ENCODE measurements around the gene RELN.

DNA sequence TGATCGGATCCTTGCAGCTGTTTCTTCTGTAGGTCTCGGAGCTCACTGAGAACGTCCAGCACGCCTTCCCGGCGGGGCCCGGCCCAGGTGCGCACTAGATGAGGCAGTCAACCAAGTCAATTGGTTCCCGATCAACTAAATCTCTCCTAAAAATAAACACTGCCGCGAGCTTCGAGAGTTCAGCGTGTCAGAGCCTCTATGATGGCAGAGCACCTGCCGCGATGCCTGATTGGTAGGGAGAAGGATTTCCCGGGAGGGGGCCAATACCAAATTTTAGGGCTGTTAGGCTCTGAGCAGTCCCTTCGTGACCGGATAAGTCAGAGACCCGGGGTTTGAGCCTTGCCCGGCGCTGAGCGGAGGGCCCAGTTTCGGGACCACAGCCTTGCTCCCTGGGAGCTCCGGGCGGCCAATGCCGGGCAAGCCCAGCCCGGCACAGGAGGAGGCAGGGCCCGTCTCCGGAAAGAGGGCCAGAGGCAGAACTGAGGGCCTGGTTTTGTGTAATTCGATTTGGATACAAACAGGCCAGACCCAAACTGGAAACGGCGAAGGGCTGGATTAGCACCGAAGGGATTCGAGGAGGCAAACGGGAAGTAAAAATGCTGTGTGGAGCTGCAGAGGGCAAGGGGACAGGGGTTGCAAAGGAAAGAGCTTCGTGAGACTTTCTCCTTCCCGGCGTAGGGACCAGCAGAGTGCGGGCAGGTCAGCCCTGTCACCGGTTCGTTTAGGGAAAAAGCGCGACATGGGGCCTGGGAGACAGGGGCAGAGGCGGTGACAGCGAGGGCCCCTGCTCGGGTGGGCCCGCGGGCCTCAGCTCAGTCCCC, 544.0 kb downstream of the RELN start:
- TF ChIP-seq ZNF70 (CRISPR knock-in tag; IDR thresholded peaks at IDR 0.05) (no peak), ZNF565 (CRISPR knock-in tag; conservative IDR thresholded peaks at IDR 0.05; ENCODE audit: low read depth) (no peak), ZNF8 (CRISPR knock-in tag; IDR thresholded peaks at IDR 0.05) (no peak), ZFP3 (CRISPR knock-in tag; IDR thresholded peaks at IDR 0.05) (no peak), ARNTL (CRISPR knock-in tag; IDR thresholded peaks at IDR 0.05; ENCODE audit: borderline replicate concordance, low read depth) (no peak), ZFP30 (CRISPR knock-in tag; IDR thresholded peaks at IDR 0.05) (no peak)
- TF ChIP-seq, protein P1, sequence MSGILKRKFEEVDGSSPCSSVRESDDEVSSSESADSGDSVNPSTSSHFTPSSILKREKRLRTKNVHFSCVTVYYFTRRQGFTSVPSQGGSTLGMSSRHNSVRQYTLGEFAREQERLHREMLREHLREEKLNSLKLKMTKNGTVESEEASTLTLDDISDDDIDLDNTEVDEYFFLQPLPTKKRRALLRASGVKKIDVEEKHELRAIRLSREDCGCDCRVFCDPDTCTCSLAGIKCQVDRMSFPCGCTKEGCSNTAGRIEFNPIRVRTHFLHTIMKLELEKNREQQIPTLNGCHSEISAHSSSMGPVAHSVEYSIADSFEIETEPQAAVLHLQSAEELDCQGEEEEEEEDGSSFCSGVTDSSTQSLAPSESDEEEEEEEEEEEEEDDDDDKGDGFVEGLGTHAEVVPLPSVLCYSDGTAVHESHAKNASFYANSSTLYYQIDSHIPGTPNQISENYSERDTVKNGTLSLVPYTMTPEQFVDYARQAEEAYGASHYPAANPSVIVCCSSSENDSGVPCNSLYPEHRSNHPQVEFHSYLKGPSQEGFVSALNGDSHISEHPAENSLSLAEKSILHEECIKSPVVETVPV (CRISPR knock-in tag; IDR thresholded peaks at IDR 0.05): no peak
- TF ChIP-seq, protein P2, sequence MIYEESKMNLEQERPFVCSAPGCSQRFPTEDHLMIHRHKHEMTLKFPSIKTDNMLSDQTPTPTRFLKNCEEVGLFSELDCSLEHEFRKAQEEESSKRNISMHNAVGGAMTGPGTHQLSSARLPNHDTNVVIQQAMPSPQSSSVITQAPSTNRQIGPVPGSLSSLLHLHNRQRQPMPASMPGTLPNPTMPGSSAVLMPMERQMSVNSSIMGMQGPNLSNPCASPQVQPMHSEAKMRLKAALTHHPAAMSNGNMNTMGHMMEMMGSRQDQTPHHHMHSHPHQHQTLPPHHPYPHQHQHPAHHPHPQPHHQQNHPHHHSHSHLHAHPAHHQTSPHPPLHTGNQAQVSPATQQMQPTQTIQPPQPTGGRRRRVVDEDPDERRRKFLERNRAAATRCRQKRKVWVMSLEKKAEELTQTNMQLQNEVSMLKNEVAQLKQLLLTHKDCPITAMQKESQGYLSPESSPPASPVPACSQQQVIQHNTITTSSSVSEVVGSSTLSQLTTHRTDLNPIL (CRISPR knock-in tag; IDR thresholded peaks at IDR 0.05; ENCODE audit: low read depth): no peak
- TF ChIP-seq, protein P3, sequence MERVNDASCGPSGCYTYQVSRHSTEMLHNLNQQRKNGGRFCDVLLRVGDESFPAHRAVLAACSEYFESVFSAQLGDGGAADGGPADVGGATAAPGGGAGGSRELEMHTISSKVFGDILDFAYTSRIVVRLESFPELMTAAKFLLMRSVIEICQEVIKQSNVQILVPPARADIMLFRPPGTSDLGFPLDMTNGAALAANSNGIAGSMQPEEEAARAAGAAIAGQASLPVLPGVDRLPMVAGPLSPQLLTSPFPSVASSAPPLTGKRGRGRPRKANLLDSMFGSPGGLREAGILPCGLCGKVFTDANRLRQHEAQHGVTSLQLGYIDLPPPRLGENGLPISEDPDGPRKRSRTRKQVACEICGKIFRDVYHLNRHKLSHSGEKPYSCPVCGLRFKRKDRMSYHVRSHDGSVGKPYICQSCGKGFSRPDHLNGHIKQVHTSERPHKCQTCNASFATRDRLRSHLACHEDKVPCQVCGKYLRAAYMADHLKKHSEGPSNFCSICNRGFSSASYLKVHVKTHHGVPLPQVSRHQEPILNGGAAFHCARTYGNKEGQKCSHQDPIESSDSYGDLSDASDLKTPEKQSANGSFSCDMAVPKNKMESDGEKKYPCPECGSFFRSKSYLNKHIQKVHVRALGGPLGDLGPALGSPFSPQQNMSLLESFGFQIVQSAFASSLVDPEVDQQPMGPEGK (CRISPR knock-in tag; IDR thresholded peaks at IDR 0.05; ENCODE audit: borderline replicate concordance): no peak

All from SK-N-SH treated with all-trans-retinoic acid at 6 μM for 48 hours (cell line).